GM23338 (cell line): ENCODE data around the gene GGT7. TPM values are rescaled to one million over a fixed set of nuclear protein-coding genes. Genes with fewer than 3 reads are reported as not detected.

Source experiments
- ATAC-seq: fragments of 200-7000 bp; cut with Tn5 transposase; 3 replicates; pipeline ENCODE4 v1.9.1; 2020
- DNase-seq: peaks from one replicate; pipeline ENCODE4 v3.0.0-alpha.2; 2015; ENCODE audit warnings: low spot score
- H2AFZ ChIP-seq: fragments of 200-600 bp; sonication (generic); 2 replicates; pipeline ENCODE4 v1.8.0; 2016; ENCODE audit warnings: antibody characterized with exemption, mild to moderate bottlenecking, moderate library complexity
- H3F3A ChIP-seq: fragments of 200-600 bp; sonication (generic); replicated peaks from 2 replicates; pipeline ENCODE4 v1.8.0; 2017; ENCODE audit warnings: antibody characterized with exemption, mixed run types, low read depth
- H3K27ac ChIP-seq: fragments of 200-600 bp; sonication (generic); 2 replicates; pipeline ENCODE4 v1.6.1; 2016; ENCODE audit warnings: low read depth
- H3K27me3 ChIP-seq: fragments of 200-600 bp; sonication (generic); 2 replicates; pipeline ENCODE4 v1.8.0; 2016; ENCODE audit warnings: mild to moderate bottlenecking, mixed run types, moderate library complexity; ENCODE audit not compliant: insufficient read depth
- H3K36me3 ChIP-seq: fragments of 200-600 bp; sonication (generic); 2 replicates; pipeline ENCODE4 v1.8.0; 2016; ENCODE audit warnings: mild to moderate bottlenecking; ENCODE audit not compliant: insufficient read depth
- H3K4me1 ChIP-seq: fragments of 200-600 bp; sonication (generic); 2 replicates; pipeline ENCODE4 v1.8.0; 2016; ENCODE audit warnings: mild to moderate bottlenecking, moderate library complexity; ENCODE audit not compliant: insufficient read depth
- H3K4me2 ChIP-seq: fragments of 200-600 bp; sonication (generic); 2 replicates; pipeline ENCODE4 v1.7.1; 2017; ENCODE audit warnings: mixed run types
- H3K4me3 ChIP-seq: fragments of 200-600 bp; sonication (generic); 2 replicates; pipeline ENCODE4 v1.6.1; 2016; ENCODE audit warnings: mixed run types
- H3K79me2 ChIP-seq: fragments of 200-600 bp; sonication (generic); replicated peaks from 2 replicates; pipeline ENCODE4 v1.8.0; 2017; ENCODE audit warnings: mild to moderate bottlenecking; ENCODE audit not compliant: insufficient read depth
- H3K9me2 ChIP-seq: fragments of 200-600 bp; sonication (generic); 2 replicates; pipeline ENCODE4 v1.8.0; 2017; ENCODE audit not compliant: insufficient read depth
- H4K20me1 ChIP-seq: fragments of 200-600 bp; sonication (generic); replicated peaks from 2 replicates; pipeline ENCODE4 v1.8.0; 2017; ENCODE audit warnings: mild to moderate bottlenecking; ENCODE audit not compliant: insufficient read depth
- H3K27ac Mint-ChIP-seq: 2 replicates; pipeline ENCODE4 v1.8.0; 2020; ENCODE audit warnings: inconsistent platforms, mild to moderate bottlenecking, moderate library complexity, mixed read lengths
- H3K27me3 Mint-ChIP-seq: 3 replicates; pipeline ENCODE4 v1.8.0; 2022; ENCODE audit warnings: low read depth, mild to moderate bottlenecking, moderate library complexity, mixed read lengths, inconsistent platforms; ENCODE audit not compliant: insufficient read depth, poor library complexity
- H3K36me3 Mint-ChIP-seq: 3 replicates; pipeline ENCODE4 v1.8.0; 2021; ENCODE audit warnings: low read depth, mild to moderate bottlenecking, inconsistent platforms, moderate library complexity, mixed read lengths
- H3K4me1 Mint-ChIP-seq: 3 replicates; pipeline ENCODE4 v1.8.0; 2020; ENCODE audit warnings: mild to moderate bottlenecking, inconsistent platforms, mixed read lengths
- H3K4me3 Mint-ChIP-seq: 3 replicates; pipeline ENCODE4 v1.8.0; 2021; ENCODE audit warnings: moderate library complexity, mild to moderate bottlenecking, inconsistent platforms, mixed read lengths
- H3K9me3 Mint-ChIP-seq: 3 replicates; pipeline ENCODE4 v1.8.0; 2020; ENCODE audit warnings: moderate library complexity, mild to moderate bottlenecking, inconsistent platforms, mixed read lengths
- CREB1 ChIP-seq: fragments of 250-450 bp; sonication (Bioruptor Pico); IDR thresholded peaks from 2 replicates; pipeline ENCODE4 v1.5.0; 2020; ENCODE audit warnings: low read depth, mild to moderate bottlenecking, moderate library complexity
- CTCF ChIP-seq, 2 experiments: fragments of 200-600 bp in 1 of 2; sonication (generic) in 1 of 2; conservative IDR thresholded peaks; 2 replicates each; pipeline versions ENCODE4 v1.5.1 to v1.6.1; 2016 to 2017; ENCODE audit warnings: antibody characterized with exemption in 2 of 2, low read depth in 2 of 2, mild to moderate bottlenecking in 2 of 2, moderate library complexity in 1 of 2
- NANOG ChIP-seq: IDR thresholded peaks from 2 replicates; pipeline ENCODE4 v1.6.1; 2016; ENCODE audit warnings: antibody characterized with exemption, borderline replicate concordance
- POLR2AphosphoS5 ChIP-seq: IDR thresholded peaks from 2 replicates; pipeline ENCODE4 v1.6.1; 2016; ENCODE audit warnings: antibody characterized with exemption, low read depth
- REST ChIP-seq: IDR thresholded peaks from one replicate; pipeline ENCODE4 v1.6.1; 2018; ENCODE audit warnings: antibody characterized with exemption; ENCODE audit not compliant: unreplicated experiment
- STAT1 ChIP-seq: IDR thresholded peaks from one replicate; pipeline ENCODE4 v1.6.1; 2016; ENCODE audit warnings: antibody characterized with exemption; ENCODE audit not compliant: unreplicated experiment
- ZNF331 ChIP-seq: fragments of 250-450 bp; sonication (Bioruptor Pico); IDR thresholded peaks from 2 replicates; pipeline ENCODE4 v1.5.0; 2020; ENCODE audit warnings: low read depth, mild to moderate bottlenecking, moderate library complexity
- ZNF462 ChIP-seq: fragments of 250-450 bp; sonication (Bioruptor Pico); IDR thresholded peaks from 2 replicates; pipeline ENCODE4 v1.5.0; 2020; ENCODE audit warnings: mild to moderate bottlenecking, moderate library complexity
- polyA plus RNA-seq: library from polyadenylated mRNA; unstranded; fragments of >200 nt; fragmentation: Nextera tagmentation; extraction: Ambion mirVana; gene quantifications from 2 replicates; pipeline ENCODE4 v1.2.1, GENCODE V29; 2016
- total RNA-seq: library from RNA; depleted of rRNA; stranded (reverse); fragments of >200 nt; shearing (Covaris generic); gene quantifications from 2 replicates; pipeline ENCODE4 v1.2.3, GENCODE V29; 2014

The GGT7 gene
- total and polyA plus RNA-seq, 2 experiments from 2014 or later, result 23.6 to 24.6 TPM

GRCh38 chr20:34915131-34915530 is 42.5 kb upstream of the GGT7 start:
- Mint-ChIP-seq H3K4me3 (no peak overlapping the region), H3K27ac (no peak overlapping the region), H3K27me3 (peaks cover 2% of the 10 kb centered on the region), H3K9me3 (no peaks in the 10 kb centered on the region), H3K4me1 (no peaks in the 10 kb centered on the region), H3K36me3 (peaks cover 2% of the 10 kb centered on the region; the same call in 2 of the 3 replicates)
- Histone ChIP-seq H3K4me1 (no peaks in the 10 kb centered on the region), H3F3A (no peaks in the 10 kb centered on the region), H3K9me2 (no peaks in the 10 kb centered on the region; the same call in 1 of the 2 replicates), H3K4me2 (no peak overlapping the region), H3K79me2 (no peaks in the 10 kb centered on the region), H3K4me3 (no peak overlapping the region), H3K27me3 (no peaks in the 10 kb centered on the region), H3K27ac (no peak overlapping the region; the same call in 1 of the 2 replicates), H2AFZ (no peak overlapping the region), H3K36me3 (no peaks in the 10 kb centered on the region), H4K20me1 (peaks cover 3% of the 10 kb centered on the region; the same call in 1 of the 2 replicates)
- ATAC-seq, result no peak
- no peak for DNase-seq
- TF ChIP-seq CTCF (conservative IDR thresholded peaks at IDR 0.05; ENCODE audit: low read depth in 2 of 2) (no peak), ZNF462 (CRISPR knock-in tag) (no peak), ZNF331 (CRISPR knock-in tag) (no peak), CREB1 (CRISPR knock-in tag) (no peak), STAT1 (no peak), REST (no peak), NANOG (no peak), POLR2AphosphoS5 (no peak)
